GM19035 (cell line): ENCODE data around the gene FBXW5.

Experiments
- ATAC-seq: cut with Tn5 transposase; IDR thresholded peaks from one replicate; pipeline ENCODE4 v1.9.1; 2021; ENCODE audit not compliant: unreplicated experiment

FBXW5 gene

DNA sequence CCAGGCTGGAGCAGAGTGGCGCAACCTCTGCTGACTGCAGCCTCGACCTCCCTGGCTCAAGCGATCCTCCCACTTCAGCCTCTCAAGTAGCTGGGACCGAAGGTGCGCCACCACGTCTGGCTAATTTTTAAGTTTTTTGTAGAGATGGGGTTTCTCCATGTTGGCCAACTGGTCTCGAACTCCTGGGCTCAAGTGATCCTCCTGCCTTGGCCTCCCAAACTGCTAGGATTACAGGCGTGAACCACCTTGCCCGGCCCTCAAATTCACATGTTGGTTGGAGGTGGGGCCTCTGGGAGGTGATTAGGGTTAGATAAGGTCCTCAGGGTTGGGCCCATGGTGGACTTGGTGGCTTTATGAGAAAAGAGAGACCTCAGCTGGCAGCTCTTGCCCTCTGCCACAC lies 17.6 kb upstream of the FBXW5 start:
- ATAC-seq: no peak

DNA sequence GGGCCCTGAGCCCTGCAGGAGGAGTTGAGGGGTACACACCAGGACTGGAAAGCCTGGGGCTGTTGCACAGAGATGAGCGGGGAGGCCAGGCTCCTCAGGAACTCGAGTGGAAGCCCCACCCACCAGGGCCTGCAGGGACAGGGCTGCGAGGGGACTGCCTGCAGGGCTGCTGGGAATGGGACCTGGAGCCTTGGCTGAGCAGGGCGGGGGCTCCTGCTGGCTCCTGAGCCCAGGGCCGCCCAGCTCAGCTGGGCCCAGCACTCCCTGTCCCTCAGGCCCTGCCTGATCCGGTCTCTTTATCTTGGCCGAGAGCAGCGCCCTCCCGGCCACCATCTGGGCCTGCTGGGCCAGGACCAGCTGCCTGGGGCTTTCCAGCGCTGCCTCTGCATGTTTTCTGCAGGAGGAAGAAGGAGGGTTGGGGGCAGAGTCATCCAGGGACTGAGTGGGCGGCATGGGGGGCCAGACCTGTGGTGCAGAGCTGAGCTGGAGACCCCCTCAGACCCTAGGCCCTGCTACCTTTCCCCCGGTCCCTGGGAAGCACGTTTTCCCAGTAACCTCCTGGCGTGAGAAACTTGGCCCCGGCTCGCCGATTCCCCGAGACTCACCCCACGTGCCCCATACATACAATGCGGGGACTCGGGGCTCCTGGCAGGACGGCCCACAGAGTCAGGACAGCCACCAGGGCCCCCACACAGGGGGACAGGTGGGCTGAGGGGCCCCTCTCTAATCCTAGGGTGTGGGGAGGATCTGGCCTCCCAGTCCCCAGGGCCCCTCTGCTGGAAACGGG lies 16.9 kb upstream of the FBXW5 start:
- no peak for ATAC-seq

DNA sequence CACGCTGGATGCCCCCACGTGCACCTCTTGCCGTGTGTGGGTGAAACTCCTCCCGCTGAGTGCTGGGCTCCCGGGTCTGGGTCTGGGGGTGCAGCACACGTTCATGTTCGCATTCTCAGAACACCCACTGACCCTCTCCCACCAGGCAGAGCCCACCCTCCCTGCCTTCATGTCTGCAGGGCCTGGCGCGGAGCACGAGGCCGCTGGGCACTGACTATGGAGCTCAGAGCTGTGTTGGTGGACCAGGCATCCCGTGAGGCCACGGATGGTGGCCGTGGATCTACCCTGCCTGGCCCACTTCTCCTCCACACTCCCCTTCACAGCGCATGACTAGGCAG lies 16.4 kb upstream of the FBXW5 start:
- ATAC-seq: no peak

DNA sequence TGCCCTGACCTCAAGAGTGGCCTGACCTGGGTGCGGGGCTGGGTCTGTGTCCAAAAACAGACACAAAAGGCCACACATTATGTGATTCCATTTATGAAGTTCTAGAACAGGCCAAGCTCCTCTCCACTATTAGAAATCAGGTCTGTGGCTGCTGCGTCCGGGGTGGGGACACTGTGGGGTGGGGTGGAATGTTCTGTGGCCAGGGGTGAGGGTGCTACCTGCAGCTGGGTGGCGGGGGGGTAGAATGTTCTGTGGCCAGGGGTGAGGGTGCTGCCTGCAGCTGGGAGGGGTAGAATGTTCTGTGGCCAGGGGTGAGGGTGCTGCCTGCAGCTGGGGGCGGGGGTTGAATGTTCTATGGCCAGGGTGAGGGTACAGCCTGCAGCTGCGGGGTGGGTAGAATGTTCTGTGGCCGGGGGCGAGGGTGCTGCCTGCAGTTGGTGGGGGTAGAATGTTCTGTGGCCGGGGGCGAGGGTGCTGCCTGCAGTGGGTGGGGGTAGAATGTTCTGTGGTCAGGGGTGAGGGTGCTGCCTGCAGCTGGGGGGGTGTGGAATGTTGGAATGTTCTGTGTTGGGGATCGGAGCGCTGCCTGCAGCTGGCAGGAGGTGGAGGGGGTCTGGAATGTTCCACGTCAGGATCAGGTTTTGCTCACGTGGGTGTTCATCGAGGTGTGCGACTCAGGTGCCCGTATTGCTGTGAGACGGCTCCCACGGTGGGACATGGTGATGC lies 15.8 kb upstream of the FBXW5 start:
- ATAC-seq: no peak

DNA sequence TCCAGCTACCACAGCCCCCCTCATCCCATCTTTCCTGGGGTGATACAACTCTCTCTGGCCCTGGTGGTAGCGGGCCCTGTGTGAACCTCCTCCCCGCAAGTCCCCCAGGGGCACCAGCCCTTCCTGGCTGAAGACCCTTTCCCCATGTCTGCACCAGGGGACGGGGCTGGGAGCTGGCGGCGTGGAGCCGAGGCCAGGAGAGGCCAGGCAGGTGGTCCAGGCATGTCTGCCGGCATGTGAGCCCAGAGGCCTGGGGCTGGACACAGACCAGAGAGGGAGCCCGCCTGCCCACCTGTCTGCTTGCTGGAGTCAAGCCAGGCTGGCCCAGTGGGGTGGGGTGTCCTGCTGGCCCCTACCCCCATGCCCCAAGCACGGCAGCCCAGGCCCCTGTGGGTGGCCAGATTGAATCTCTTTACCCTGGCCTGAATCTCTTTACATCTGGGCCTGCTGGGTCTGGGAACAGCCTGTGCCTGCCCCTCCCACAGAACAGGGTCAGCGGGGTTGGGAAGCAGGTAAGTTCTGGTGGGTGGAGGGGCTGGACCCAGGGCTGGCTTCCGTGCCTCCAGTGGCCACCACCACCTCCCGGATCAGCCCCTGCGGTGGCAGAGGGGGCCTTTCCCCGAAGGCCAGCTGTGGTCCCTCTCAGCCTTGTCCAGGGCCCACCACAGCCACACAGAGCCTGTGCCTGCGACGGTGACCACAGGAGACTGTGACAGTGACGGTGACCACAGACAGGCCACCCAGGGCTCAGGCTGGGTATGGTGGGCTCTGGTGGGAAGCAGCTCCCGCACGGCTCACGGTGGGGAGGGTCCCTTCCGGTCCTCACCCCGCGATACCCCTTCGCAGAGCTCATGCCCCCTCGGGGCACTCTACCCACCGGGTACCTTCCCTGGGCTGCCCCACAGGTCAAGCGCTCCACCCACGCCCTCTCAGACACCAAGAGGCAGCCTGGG lies 14.6 kb upstream of the FBXW5 start:
- no peak for ATAC-seq

DNA sequence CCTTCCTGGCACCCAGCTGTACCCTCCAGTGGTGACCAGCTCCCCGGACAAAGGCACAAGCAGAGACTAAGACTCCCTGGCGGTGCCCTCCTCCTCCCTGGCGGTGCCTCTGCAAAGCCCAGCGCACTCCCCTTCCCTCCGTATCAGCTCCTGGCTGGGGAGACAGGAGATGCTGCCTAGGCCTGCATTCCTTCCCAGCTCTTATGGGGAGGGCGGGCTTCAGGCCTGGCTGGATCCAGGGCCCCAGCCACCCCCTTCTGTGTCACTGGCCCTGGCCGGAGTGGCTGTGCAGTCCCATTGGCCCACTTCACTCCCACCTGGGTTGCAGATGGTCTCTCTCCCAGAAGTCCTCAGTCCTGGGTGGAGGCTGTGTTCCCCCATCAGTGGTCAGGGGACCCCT lies 13.9 kb upstream of the FBXW5 start:
- ATAC-seq: no peak

DNA sequence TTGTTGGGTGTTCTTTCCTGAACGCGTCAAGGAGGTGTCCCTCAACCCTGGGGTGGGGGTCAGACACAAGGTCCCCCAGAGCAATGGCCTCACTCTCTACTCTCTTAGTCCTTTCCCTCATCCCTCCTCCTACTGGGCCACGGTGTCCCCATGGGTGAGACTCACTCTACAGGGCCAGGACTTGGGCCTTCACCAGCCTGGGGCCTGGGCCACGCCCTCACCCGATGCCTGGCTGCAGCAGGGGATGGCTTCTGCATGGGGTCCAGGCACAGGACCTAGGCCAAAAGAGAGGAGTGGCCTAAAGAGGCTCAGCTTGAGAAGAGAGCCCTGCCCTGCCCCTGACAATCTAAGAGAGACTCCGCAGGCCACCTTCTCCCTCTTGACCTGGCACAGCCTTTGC lies 13.4 kb upstream of the FBXW5 start:
- ATAC-seq: no peak

DNA sequence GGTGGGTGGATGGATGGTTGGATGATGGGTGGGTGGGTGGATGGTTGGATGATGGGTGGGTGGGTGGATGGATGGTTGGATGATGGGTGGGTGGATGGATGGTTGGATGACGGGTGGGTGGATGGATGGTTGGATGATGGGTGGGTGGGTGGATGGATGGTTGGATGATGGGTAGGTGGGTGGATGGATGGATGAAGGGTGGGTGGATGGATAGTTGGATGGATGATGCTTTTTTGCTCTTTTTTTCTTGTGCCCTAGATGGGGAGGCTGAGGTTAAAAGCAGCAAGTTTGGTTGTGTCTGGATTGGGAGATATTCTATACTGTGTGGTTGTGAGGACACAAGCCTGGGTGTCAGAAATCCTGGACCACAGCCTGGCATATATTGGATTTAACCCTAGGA lies 12.9 kb upstream of the FBXW5 start:
- ATAC-seq: no peak

DNA sequence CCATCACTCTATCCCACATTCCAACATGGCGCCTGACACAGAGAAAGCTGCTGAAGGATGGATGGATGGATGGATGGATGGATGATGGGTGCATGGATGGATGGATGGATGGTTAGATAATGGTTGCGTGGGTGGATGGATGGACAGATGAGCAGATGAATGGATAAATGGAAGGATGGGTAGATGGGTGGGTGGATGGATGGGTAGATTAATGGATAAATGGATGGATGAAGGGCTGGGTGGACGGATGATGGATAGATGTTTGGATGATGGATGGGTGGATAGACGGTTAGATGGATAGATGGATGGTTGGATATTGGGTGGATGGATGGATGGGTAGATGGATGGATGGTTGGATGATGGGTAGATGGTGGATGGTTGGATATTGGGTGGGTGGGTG lies 12.1 kb upstream of the FBXW5 start:
- ATAC-seq: no peak

DNA sequence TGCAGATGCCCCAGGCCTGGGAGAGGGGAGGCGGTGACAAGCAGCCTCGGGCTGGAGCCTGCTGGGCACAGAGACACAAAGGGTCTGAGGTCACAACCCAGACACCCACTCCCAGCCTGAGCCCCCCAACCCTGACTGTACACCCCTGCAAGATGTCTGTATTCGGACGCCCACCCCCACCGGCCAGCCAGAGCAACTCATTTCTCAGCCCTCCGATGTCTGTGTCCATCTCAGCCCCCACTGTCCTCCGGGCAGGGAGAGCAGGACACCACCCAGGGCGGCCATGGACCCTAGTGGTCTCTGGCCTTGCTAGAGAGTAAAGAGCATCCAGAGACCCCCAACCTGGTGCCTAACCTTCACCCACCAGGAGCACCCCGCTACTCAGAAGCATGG lies 11.4 kb upstream of the FBXW5 start:
- ATAC-seq: no peak

DNA sequence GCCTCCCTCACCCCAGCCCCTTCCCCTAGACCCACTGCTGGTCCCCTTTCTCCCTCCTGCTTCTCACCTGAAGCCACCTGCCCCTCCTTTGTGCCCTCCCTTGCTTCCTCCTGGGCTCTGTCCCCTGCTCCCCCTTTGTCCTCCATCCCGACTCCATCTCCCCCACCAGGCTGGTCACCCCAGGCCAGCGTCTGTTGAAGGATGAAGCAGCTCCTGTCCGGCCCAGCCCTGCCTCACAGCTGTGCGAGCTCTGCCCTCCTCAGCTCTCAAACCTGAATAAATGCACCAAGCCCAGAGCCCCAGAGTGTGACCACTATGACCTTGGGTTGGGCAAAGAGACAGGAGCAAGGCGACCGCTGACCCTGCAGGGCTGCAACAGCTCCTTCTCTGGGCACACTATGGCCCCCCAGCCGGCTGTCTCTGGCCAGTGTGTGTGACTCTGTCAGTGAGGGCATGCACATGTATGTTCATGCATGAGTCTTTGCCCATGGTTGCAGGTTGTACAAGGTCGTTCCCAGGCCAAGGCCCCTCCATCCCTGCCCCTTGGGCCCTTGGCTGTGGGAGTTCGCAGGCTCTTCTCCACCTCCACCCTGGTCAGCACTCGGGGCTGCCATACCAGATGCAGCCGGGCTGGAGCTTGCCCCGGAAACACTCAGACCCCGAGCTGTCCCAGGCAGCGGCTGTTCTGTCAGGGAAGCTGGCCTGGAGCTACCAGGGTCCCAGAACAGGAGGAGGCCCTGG lies 10.8 kb upstream of the FBXW5 start:
- ATAC-seq: no peak

DNA sequence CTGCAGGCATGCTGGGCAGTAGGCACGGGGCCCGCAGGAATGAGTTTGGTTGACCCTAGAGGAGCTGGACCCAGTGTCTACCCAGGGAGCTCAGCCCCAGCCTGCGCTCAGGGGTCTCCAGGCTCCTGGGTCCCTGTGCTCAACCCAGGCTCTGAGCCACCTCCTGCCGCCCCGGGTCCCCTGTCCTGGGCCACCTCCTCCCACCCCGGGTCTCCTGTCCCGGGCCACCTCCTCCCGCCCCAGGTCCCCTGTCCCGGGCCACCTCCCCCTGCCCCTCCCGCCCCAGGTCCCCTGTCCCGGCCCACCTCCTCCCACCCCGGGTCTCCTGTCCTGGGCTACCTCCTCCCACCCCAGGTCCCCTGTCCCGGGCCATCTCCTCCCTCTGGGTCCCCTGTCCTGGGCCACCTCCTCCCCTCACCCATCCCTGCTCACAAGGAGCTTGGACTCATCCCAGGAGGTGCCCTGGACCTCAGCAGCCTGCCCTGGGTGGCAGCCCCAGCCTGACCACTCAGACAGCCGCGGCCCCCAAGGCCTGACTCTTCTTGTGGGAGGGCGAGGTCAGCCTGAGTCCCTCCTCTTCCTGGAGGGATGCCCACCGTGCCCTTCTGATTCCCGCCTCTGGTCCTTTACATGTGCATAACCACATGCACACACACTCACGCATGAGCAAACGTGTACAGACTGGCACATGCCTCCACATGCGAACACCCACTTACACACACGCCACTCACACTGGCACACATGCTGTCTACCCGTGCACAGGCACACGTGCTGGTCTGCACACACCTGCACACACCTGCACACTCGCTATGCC lies 9.9 kb upstream of the FBXW5 start:
- ATAC-seq: no peak

DNA sequence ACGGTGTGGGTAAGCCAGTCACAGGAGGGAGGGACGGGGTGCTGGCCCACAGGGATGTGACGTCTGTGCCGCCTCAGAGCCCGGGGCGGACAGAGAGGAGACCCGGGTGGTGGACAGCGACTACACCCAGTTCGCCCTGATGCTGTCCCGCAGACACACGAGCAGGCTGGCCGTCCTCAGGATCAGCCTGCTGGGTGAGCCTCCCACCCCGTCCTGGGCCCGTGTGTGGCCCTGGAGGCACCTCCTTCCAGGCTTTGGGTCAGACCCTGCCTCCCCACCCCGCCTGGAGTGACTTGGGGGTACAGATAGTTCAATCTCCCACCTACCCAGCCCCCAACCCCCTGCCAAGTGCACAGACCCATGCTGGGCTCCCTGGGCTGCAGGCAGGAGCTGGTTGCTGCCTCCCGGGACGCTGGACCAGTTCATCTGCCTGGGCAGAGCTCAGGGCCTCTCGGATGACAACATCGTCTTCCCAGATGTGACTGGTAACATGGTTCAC lies 9.3 kb upstream of the FBXW5 start:
- no peak for ATAC-seq

DNA sequence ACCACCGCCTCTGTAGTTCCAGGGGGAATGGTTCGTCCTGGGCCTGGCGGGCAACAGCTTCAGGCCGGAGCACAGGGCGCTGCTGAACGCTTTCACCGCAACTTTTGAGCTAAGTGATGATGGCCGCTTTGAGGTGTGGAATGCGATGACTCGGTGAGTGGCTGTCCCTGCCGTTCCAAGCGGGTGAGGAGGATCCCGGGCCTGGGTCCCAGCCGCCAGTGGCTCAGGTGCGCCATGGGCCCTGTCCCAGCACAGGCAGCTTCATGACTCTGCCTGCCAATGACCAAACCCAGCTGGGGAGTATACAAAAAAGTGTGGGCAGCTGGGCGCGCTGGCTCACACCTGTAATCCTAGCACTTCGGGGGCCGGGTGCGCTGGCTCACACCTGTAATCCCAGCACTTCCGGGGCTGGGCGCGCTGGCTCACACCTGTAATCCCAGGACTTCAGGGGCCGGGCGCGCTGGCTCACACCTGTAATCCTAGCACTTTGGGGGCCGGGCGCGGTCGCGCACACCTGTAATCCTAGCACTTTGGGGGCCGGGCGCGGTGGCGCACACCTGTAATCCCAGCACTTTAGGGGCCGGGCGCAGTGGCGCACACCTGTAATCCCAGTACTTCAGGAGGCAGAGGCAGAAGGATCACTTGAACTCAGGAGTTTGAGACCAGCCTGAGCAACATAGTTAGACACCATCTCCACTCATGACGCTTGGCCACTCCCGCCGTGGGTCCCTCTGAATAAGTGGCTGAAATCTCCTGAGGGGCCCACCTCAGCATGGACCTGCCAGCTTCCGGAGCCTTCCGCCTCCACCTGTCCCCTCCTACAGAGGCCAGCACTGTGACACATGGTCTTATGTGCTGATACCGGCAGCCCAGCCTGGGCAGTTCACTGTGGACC lies 8.6 kb upstream of the FBXW5 start:
- ATAC-seq: no peak

DNA sequence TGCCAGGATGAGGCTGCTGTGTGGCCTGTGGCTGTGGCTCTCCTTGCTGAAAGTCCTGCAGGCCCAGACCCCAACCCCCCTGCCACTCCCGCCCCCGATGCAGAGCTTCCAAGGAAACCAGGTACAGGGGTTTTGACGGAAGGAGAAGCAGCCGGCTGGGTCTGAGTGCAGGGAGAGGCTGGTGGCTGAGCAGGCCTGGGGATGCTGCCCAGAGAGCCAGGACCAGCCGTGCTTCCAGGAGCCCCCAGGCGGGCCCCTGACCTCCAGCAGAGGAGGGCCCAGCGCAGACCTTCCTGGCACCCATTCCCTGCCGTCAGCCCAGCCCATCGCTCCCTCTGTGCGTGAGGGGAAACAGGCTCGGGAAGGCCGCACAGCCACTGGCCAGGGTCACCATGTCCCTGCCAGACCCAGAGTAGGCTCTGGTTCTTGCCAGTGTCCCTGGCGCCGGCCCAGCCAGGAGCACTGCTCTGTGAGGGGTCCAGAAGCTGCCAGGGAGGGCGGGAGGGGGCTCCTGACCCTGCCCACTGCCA lies 7.8 kb upstream of the FBXW5 start:
- ATAC-seq: no peak

DNA sequence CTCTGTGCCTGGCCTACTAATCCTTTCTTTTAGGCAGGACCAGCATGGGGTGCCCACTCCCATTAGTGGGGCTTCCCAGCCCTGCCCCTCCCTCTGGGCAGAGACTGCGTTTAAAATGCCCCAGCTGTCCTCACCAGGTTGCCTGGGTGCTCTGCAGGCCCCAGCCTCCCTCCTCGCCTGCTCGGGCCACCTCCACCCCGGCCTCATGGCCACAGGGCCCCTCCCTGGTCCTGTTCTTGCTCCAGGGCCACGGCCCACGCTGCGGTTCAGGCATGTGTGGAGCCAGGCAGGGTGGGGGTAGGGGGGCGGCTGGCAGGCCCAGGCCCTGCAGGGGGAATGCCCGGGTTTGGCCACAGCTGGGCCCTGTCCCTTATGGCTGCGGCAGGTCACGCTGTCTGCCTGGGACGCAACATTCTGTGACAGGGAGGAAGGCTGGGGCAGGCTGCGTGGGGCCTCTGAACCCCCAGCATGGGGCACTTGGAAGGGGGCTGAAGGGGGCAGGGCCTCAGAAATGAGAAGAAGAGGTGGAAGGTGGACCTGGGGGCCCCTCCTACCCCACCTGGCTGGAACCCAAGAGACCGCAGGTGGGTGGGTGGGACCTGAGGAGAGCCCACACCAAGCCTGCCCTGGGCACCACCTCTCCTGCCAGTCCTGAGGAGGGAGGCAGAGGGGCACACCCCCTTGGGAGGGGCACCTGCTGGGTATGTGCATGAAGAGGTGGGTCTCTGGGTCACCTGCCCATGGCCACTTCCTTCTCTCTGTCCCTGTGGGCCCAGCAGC lies 7.2 kb upstream of the FBXW5 start, which contains the start of gene LCN12:
LCN12 (plus strand) TSS at position 733 of the 780 bp plus-strand sequence. CDS start 55 bp downstream, outside the sequence.
- no peak for ATAC-seq

DNA sequence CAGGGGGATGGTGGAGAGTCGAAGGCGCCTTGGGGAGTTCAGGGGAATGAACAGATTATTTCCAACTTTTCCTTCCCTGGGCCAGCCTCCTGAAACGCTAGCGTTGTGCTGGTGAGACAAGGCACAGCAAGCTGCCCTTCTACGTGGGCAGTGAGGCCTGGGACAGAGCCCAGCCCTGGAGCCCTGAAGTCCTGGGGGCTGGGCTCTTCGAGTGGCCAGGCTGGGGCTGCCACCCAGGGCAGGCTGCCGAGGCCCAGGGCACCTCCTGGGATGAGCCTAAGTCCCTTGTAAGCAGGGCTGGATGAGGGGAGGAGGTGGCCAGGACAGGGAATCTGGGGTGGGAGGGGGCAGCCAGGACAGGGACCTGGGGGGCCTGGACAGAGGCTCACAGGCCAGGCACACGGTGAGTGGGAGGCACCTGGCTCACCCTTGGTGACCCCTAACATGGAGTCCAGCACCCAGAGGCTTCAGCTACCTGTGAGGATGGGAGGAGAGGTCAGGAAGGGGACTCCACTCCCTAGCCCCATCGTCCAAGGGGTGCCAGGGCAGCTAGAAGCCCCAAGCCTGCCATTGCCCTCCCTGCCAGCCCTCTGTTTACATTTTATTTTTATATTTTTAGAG lies 6.2 kb upstream of the FBXW5 start:
- no peak for ATAC-seq
